HEK293 (cell line): ENCODE results near the gene RAB1B.
A peak's percentile ranks its signal among the peaks of the same experiment; 100 is the strongest.

Source experiments
- FEZF1 ChIP-seq: fragments of 450-650 bp; formaldehyde crosslinking; IDR thresholded peaks from 2 replicates; pipeline ENCODE4 v1.5.1; 2016; ENCODE audit warnings: missing biosample characterization, missing genetic modification characterization
- GLI2 ChIP-seq: fragments of 450-650 bp; formaldehyde crosslinking; IDR thresholded peaks from 2 replicates; pipeline ENCODE4; 2017; ENCODE audit warnings: missing biosample characterization, missing genetic modification characterization, low read depth, borderline replicate concordance
- HOXD13 ChIP-seq: sonication (generic); formaldehyde crosslinking; IDR thresholded peaks from 2 replicates; pipeline ENCODE4 v1.8.0; 2022; ENCODE audit warnings: missing genetic modification reagents, borderline replicate concordance
- KLF7 ChIP-seq: fragments of 450-650 bp; formaldehyde crosslinking; IDR thresholded peaks from 2 replicates; pipeline ENCODE4 v1.5.1; 2016; ENCODE audit warnings: missing biosample characterization, missing genetic modification characterization, borderline replicate concordance
- KLF9 ChIP-seq: fragments of 450-650 bp; formaldehyde crosslinking; IDR thresholded peaks from 2 replicates; pipeline ENCODE4 v1.5.1; 2016; ENCODE audit warnings: missing biosample characterization, missing genetic modification characterization, low read depth
- PRDM1 ChIP-seq: fragments of 450-650 bp; formaldehyde crosslinking; IDR thresholded peaks from 2 replicates; pipeline ENCODE4; 2016; ENCODE audit warnings: missing biosample characterization, missing genetic modification characterization
- SALL2 ChIP-seq: fragments of 450-650 bp; formaldehyde crosslinking; IDR thresholded peaks from 2 replicates; pipeline ENCODE4 v1.5.0; 2017; ENCODE audit warnings: missing biosample characterization, mild to moderate bottlenecking, missing genetic modification characterization, borderline replicate concordance
- SP2 ChIP-seq: fragments of 450-650 bp; formaldehyde crosslinking; IDR thresholded peaks from 2 replicates; pipeline ENCODE4 v1.5.1; 2016; ENCODE audit warnings: missing biosample characterization, missing genetic modification characterization
- TRIM28 ChIP-seq: IDR thresholded peaks from 2 replicates; pipeline ENCODE4 v1.6.1; 2011; ENCODE audit warnings: low read length, control low read depth, borderline replicate concordance
- ZBTB17 ChIP-seq: fragments of 450-650 bp; formaldehyde crosslinking; IDR thresholded peaks from 2 replicates; pipeline ENCODE4 v1.5.1; 2016; ENCODE audit warnings: missing biosample characterization, missing genetic modification characterization
- ZIC2 ChIP-seq: fragments of 450-650 bp; formaldehyde crosslinking; IDR thresholded peaks from 2 replicates; pipeline ENCODE4 v1.5.1; 2016; ENCODE audit warnings: missing biosample characterization, missing genetic modification characterization
- ZNF10 ChIP-seq: fragments of 450-650 bp; formaldehyde crosslinking; IDR thresholded peaks from 2 replicates; pipeline ENCODE4 v1.5.1; 2017; ENCODE audit warnings: missing biosample characterization, missing genetic modification characterization
- ZNF174 ChIP-seq: fragments of 450-650 bp; formaldehyde crosslinking; IDR thresholded peaks from 2 replicates; pipeline ENCODE4 v1.5.0; 2017; ENCODE audit warnings: missing biosample characterization, mild to moderate bottlenecking, missing genetic modification characterization
- ZNF350 ChIP-seq: fragments of 450-650 bp; formaldehyde crosslinking; IDR thresholded peaks from 2 replicates; pipeline ENCODE4 v1.5.0; 2017; ENCODE audit warnings: missing biosample characterization, mild to moderate bottlenecking, missing genetic modification characterization
- ZNF404 ChIP-seq: fragments of 450-650 bp; formaldehyde crosslinking; IDR thresholded peaks from 2 replicates; pipeline ENCODE4 v1.5.1; 2017; ENCODE audit warnings: missing biosample characterization, missing genetic modification characterization
- ZNF423 ChIP-seq: fragments of 450-650 bp; formaldehyde crosslinking; IDR thresholded peaks from 2 replicates; pipeline ENCODE4 v1.5.1; 2016; ENCODE audit warnings: missing biosample characterization, missing genetic modification characterization
- ZNF48 ChIP-seq: fragments of 450-650 bp; formaldehyde crosslinking; IDR thresholded peaks from 2 replicates; pipeline ENCODE4 v1.5.1; 2016; ENCODE audit warnings: missing biosample characterization, missing genetic modification characterization
- ZNF510 ChIP-seq: fragments of 450-650 bp; formaldehyde crosslinking; IDR thresholded peaks from 2 replicates; pipeline ENCODE4 v1.5.1; 2018; ENCODE audit warnings: mild to moderate bottlenecking, missing genetic modification characterization, missing biosample characterization; ENCODE audit not compliant: insufficient replicate concordance
- ZNF549 ChIP-seq: fragments of 450-650 bp; IDR thresholded peaks from 2 replicates; pipeline ENCODE4 v1.5.1; 2018; ENCODE audit warnings: missing biosample characterization, missing genetic modification characterization, mild to moderate bottlenecking, inconsistent platforms, moderate library complexity
- ZNF621 ChIP-seq: fragments of 450-650 bp; formaldehyde crosslinking; IDR thresholded peaks from 2 replicates; pipeline ENCODE4 v1.5.1; 2017; ENCODE audit warnings: missing biosample characterization, missing genetic modification characterization
- ZNF654 ChIP-seq: fragments of 450-650 bp; formaldehyde crosslinking; IDR thresholded peaks from 2 replicates; pipeline ENCODE4 v1.5.1; 2016; ENCODE audit warnings: low read depth, missing biosample characterization, missing genetic modification characterization
- ZNF776 ChIP-seq: fragments of 450-650 bp; formaldehyde crosslinking; IDR thresholded peaks from 2 replicates; pipeline ENCODE4 v1.5.0; 2017; ENCODE audit warnings: missing biosample characterization, missing genetic modification characterization, borderline replicate concordance
- ZNF785 ChIP-seq: fragments of 450-650 bp; formaldehyde crosslinking; IDR thresholded peaks from 2 replicates; pipeline ENCODE4 v1.5.1; 2016; ENCODE audit warnings: missing biosample characterization, missing genetic modification characterization
- ZNF830 ChIP-seq: fragments of 450-650 bp; IDR thresholded peaks from 2 replicates; pipeline ENCODE4 v1.5.0; 2018; ENCODE audit warnings: missing biosample characterization, missing genetic modification characterization, low read depth, mild to moderate bottlenecking, moderate library complexity
- ZNF843 ChIP-seq: fragments of 450-650 bp; formaldehyde crosslinking; IDR thresholded peaks from 2 replicates; pipeline ENCODE4 v1.5.1; 2016; ENCODE audit warnings: missing biosample characterization, missing genetic modification characterization
- TF ChIP-seq, protein P1 (sequence below): fragments of 450-650 bp; formaldehyde crosslinking; IDR thresholded peaks from 2 replicates; pipeline ENCODE4 v1.5.1; 2017; ENCODE audit warnings: missing biosample characterization, missing genetic modification characterization
- TF ChIP-seq, protein P2 (sequence below): IDR thresholded peaks from 2 replicates; pipeline ENCODE4 v1.6.1; 2011; ENCODE audit warnings: mild to moderate bottlenecking, low read depth, low read length, borderline replicate concordance
- TF ChIP-seq, protein P3 (sequence below): fragments of 450-650 bp; formaldehyde crosslinking; IDR thresholded peaks from 2 replicates; pipeline ENCODE4 v1.5.1; 2016; ENCODE audit warnings: missing biosample characterization, missing genetic modification characterization
- TF ChIP-seq, protein P4 (sequence below): fragments of 450-650 bp; formaldehyde crosslinking; IDR thresholded peaks from 2 replicates; pipeline ENCODE4 v1.5.1; 2016; ENCODE audit warnings: missing biosample characterization, missing genetic modification characterization, borderline replicate concordance
- TF ChIP-seq, protein P5 (sequence below): fragments of 450-650 bp; IDR thresholded peaks from 2 replicates; pipeline ENCODE4 v1.5.1; 2018; ENCODE audit warnings: missing biosample characterization, mild to moderate bottlenecking, missing genetic modification characterization

Gene RAB1B

DNA sequence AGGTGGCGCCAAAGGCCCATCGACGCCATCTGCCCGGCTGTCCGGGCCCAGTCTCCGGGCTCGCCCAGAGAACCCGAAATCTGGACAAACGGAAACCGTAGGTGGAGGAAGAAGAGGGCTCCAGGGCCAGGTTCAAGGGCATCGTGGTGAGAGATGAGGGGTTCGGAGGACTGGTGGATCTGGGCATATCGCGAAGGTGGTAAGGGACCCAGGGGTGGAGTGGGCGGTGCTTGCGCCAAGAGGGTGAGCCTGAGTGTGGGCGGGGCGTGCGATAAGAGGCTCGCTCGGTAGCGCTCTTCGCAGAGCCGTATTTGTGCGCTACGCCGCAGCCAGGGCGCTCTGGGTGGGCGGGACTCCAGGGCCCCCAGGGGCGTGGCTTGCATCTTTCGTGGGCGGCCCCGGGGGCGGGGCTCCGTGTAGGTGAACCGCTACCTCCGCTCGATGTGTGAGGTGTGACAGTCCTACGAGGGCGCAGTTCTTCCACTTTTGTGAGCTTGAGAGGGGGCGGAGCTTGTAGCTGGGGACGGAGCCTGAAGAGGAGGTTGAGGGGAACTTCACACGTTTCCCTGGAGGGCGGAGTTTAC, 43.6 kb downstream of the RAB1B start (continued):
- TF ChIP-seq ZNF510 (tag by site-specific recombination) (no peak), ZNF776 (tag by site-specific recombination) (no peak), ZNF654 (peak; percentile 67), ZIC2 (tag by site-specific recombination) (no peak), SP2 (tag by site-specific recombination) (peak; percentile 84), ZNF549 (no peak), GLI2 (tag by site-specific recombination) (no peak), ZBTB17 (peak; percentile 89), ZNF423 (tag by site-specific recombination) (peak; percentile 96), SALL2 (tag by site-specific recombination) (no peak), TRIM28 (no peak), ZNF48 (tag by site-specific recombination) (no peak), ZNF830 (no peak), ZNF785 (tag by site-specific recombination) (no peak), ZNF843 (tag by site-specific recombination) (no peak), ZNF350 (tag by site-specific recombination) (no peak), ZNF621 (tag by site-specific recombination) (no peak), ZNF404 (tag by site-specific recombination) (no peak), ZNF174 (tag by site-specific recombination) (no peak), FEZF1 (no peak), KLF9 (tag by site-specific recombination) (peak; percentile 94), ZNF10 (tag by site-specific recombination) (no peak), PRDM1 (tag by site-specific recombination) (no peak), KLF7 (no peak), HOXD13 (CRISPR knock-in tag) (no peak)
- TF ChIP-seq, protein P1, sequence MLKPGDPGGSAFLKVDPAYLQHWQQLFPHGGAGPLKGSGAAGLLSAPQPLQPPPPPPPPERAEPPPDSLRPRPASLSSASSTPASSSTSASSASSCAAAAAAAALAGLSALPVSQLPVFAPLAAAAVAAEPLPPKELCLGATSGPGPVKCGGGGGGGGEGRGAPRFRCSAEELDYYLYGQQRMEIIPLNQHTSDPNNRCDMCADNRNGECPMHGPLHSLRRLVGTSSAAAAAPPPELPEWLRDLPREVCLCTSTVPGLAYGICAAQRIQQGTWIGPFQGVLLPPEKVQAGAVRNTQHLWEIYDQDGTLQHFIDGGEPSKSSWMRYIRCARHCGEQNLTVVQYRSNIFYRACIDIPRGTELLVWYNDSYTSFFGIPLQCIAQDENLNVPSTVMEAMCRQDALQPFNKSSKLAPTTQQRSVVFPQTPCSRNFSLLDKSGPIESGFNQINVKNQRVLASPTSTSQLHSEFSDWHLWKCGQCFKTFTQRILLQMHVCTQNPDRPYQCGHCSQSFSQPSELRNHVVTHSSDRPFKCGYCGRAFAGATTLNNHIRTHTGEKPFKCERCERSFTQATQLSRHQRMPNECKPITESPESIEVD (tag by site-specific recombination) = no peak
- TF ChIP-seq, protein P2, sequence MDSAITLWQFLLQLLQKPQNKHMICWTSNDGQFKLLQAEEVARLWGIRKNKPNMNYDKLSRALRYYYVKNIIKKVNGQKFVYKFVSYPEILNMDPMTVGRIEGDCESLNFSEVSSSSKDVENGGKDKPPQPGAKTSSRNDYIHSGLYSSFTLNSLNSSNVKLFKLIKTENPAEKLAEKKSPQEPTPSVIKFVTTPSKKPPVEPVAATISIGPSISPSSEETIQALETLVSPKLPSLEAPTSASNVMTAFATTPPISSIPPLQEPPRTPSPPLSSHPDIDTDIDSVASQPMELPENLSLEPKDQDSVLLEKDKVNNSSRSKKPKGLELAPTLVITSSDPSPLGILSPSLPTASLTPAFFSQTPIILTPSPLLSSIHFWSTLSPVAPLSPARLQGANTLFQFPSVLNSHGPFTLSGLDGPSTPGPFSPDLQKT = no peak
- TF ChIP-seq, protein P3, sequence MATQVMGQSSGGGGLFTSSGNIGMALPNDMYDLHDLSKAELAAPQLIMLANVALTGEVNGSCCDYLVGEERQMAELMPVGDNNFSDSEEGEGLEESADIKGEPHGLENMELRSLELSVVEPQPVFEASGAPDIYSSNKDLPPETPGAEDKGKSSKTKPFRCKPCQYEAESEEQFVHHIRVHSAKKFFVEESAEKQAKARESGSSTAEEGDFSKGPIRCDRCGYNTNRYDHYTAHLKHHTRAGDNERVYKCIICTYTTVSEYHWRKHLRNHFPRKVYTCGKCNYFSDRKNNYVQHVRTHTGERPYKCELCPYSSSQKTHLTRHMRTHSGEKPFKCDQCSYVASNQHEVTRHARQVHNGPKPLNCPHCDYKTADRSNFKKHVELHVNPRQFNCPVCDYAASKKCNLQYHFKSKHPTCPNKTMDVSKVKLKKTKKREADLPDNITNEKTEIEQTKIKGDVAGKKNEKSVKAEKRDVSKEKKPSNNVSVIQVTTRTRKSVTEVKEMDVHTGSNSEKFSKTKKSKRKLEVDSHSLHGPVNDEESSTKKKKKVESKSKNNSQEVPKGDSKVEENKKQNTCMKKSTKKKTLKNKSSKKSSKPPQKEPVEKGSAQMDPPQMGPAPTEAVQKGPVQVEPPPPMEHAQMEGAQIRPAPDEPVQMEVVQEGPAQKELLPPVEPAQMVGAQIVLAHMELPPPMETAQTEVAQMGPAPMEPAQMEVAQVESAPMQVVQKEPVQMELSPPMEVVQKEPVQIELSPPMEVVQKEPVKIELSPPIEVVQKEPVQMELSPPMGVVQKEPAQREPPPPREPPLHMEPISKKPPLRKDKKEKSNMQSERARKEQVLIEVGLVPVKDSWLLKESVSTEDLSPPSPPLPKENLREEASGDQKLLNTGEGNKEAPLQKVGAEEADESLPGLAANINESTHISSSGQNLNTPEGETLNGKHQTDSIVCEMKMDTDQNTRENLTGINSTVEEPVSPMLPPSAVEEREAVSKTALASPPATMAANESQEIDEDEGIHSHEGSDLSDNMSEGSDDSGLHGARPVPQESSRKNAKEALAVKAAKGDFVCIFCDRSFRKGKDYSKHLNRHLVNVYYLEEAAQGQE (tag by site-specific recombination) = no peak
- TF ChIP-seq, protein P4, sequence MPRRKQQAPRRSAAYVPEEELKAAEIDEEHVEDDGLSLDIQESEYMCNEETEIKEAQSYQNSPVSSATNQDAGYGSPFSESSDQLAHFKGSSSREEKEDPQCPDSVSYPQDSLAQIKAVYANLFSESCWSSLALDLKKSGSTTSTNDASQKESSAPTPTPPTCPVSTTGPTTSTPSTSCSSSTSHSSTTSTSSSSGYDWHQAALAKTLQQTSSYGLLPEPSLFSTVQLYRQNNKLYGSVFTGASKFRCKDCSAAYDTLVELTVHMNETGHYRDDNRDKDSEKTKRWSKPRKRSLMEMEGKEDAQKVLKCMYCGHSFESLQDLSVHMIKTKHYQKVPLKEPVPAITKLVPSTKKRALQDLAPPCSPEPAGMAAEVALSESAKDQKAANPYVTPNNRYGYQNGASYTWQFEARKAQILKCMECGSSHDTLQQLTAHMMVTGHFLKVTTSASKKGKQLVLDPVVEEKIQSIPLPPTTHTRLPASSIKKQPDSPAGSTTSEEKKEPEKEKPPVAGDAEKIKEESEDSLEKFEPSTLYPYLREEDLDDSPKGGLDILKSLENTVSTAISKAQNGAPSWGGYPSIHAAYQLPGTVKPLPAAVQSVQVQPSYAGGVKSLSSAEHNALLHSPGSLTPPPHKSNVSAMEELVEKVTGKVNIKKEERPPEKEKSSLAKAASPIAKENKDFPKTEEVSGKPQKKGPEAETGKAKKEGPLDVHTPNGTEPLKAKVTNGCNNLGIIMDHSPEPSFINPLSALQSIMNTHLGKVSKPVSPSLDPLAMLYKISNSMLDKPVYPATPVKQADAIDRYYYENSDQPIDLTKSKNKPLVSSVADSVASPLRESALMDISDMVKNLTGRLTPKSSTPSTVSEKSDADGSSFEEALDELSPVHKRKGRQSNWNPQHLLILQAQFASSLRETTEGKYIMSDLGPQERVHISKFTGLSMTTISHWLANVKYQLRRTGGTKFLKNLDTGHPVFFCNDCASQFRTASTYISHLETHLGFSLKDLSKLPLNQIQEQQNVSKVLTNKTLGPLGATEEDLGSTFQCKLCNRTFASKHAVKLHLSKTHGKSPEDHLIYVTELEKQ = no peak
- TF ChIP-seq, protein P5, sequence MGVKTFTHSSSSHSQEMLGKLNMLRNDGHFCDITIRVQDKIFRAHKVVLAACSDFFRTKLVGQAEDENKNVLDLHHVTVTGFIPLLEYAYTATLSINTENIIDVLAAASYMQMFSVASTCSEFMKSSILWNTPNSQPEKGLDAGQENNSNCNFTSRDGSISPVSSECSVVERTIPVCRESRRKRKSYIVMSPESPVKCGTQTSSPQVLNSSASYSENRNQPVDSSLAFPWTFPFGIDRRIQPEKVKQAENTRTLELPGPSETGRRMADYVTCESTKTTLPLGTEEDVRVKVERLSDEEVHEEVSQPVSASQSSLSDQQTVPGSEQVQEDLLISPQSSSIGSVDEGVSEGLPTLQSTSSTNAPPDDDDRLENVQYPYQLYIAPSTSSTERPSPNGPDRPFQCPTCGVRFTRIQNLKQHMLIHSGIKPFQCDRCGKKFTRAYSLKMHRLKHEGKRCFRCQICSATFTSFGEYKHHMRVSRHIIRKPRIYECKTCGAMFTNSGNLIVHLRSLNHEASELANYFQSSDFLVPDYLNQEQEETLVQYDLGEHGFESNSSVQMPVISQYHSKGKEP (tag by site-specific recombination) = no peak
